HPDE6-E6E7 (cell line): Measurements from ENCODE around the gene AP1S1.
"Not testable (repeated sequence)": the region's sequence is repeated elsewhere in the genome, so short reads cannot be mapped to it uniquely, and the experiment has no call there.

ENCODE experiments used
- DNase-seq: peaks from one replicate; pipeline ENCODE4 v3.0.0; 2011; ENCODE audit warnings: missing footprints; ENCODE audit errors: extremely low spot score

Gene AP1S1

GRCh38 chr7:101171442-101171837 is 17.2 kb downstream of the AP1S1 start:
- no peak for DNase-seq

DNA sequence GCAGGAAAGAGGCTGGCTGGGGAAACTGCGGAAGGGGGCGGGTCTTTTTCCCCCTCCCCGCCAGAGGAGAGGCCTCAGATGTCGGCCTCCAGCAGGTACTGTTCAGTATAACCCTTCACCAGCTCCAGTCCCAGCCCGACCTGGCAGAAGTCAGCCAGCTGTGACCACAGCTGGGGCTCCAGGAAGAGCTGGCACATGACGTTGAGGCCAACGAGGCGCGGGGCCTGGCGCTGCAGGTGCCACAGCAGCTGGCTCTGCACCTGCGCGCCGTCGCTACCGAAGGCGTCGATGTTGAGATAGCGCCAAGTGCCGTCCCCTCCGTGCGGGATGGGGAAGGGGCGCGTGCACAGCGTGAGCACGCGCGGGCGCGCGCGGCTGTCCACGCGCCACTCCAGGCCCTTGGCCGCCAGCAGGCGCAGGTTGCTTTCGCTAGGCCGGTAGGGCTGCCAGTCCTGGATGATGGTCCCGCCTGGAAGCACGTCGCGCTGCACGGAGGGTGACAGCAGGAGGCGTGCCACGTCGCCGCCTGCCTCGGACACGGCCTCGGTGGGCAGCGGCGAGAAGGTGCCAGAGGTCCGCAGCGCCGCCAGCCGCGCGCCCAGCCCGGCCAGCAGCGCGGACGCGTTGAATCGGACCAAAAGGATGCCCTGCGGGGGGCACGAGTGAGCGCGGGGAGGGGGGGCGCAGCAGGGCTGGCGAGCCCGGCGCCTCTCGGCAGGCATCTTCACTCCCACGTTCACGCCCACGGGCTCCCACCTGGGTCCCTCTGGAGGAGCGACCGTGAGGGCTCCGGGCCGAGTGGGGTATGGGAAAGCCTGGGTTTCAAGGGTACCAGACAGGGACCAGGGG is 18.0 kb downstream of the AP1S1 start:
- no peak for DNase-seq

GRCh38 chr7:101172854-101173751 is 18.8 kb downstream of the AP1S1 start:
- no peak for DNase-seq

- no peak for DNase-seq
Measured at GRCh38 chr7:101173752-101174244, 19.5 kb downstream of the AP1S1 start.

DNA sequence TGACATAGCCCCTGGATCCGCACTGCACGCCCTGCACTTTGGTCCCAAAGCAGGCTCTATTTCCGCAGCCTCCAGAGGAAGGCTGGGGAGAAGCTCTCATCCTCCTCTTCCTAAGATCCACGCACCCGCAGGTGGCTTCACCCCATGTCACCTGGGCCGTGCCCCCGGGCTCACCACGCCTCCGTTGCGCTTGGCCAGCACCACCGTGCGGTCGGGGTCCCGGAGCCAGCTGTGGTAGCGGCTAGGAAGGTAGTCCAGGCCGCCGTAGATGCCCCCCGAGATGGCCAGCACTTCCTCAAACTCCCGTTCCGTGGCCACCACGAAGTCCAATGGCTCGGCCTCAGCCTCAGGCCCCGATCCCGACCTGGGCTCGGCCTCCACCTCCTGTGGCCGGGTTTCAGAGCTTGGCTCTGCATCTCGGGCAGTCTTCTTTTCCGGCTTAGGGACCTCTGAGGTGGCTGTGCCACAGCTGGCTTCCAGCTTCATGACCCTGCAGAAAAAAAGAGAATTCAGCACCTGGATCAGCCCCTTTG is 20.1 kb downstream of the AP1S1 start:
- DNase-seq: no peak

DNA sequence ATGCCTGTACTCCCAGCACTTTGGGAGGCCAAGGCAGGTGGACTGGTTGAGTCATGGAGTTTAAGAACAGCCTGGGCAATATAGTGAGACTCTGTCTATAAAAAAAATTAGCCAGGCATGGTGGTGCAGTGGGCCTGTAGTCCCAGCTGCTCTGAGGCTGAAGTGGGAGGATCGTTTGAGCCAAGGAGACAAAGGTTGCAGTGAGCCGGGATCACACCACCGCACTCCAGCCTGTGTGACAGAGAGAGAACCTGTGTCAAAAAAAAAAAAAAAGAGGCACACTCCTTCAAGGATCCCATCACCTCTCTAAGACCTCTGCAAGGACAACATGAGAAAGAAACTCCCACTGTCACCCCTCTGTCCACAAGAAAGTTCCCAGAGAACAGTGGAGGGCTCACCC is 21.4 kb downstream of the AP1S1 start:
- DNase-seq: no peak

DNA sequence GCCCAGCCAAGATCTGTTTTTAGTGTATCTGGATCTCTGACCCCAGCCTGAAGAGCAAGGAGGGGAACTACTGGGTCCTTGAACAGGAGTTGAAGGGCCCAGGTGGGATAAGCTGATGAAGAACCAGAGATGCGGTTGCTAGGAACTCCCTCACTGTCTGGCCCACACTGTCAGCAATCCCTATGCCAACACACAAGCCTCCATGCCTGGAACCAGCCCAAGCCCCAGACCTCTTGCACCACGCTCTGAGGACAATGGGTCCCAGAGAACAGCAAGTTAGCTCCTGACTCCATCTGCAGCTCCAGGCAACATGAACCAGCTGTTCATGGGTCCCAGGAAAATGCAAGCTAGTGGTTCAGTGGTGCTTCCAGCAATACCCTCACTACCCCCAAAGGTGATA is 23.4 kb downstream of the AP1S1 start:
- DNase-seq: no peak

- DNase-seq: no peak
Measured at GRCh38 chr7:101179117-101179516, 24.8 kb downstream of the AP1S1 start.

- no peak for DNase-seq
Measured at GRCh38 chr7:101179713-101180112, 25.4 kb downstream of the AP1S1 start.

DNA sequence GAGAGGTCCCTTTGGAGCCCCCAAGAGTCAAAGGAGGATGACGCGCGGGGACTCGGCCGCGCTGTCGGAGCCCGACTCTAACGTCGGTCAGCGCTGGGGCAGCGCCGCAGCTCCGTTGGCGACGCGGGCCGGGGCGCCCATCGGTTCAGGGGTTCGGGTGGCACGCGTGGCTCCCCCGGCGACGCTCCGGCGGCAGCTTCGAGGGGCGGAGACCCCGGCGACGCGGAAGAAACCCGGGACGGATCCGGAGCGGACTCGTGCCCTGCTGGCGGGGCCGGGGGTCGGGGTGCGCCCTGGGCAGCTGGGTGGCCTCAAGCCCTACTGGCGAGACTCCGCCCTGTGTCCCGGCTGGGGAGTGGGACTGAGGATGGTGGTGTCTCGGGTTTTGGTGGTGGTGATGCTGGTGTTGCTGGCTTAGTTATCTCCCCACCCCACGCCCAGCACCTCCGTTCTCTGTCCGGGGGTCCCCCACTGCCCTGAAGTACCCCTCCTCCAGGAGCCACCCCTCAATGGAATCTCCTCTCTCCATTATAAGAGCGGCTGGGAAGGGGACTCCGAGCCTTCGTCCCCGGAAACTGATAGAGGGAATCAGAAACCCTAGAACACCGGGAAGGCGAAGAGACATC is 26.0 kb downstream of the AP1S1 start, which contains the start of gene NAT16:
NAT16 (minus strand) TSS at position 164 of the 626 bp plus-strand sequence. CDS start 5,486 bp downstream, outside the sequence.
- no peak for DNase-seq

DNA sequence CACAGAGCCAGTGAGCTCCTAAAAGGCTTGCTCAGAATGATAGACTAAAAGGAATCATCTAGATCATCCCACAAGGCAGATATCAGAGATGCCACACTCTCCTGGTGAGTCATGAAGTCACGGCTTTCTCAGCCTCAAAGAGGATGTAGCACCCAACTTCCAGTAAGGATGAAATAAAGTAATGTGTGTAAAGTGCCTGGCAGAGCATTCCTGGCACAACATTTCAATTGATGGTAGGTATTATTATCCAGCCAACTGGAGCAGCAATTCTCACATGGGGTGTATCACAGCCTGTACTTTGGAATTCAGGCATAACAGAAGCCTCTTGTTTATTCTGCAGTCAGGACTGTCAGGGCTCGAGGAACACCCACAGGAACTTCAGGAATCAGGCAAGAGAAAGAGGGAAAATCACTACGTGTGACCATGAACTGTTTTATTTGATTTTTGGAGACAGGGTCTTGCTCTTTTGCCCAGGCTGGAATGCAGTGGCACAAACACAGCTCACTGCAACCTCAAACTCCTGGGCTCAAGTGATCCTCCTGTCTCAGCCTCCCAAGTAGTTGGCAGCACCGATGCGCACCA is 31.1 kb downstream of the AP1S1 start:
- no peak for DNase-seq

DNA sequence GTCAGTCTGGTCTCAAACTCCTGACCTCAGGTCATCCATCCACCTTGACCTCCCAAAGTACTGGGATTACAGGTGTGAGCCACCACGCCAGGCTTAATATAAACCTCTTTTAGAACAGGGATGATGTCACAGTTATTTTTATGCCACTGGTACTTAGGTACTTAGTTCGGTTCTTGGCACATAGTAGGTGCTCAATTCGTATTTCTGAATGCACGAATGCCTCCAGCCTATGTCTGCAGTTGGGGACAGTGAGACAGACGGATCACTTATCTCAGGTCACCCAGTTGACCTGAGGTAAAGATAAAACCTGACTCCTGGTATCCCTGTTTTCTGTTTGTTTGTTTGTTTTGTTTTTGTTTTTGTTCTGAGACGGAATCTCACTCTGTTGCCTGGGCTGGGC is 31.9 kb downstream of the AP1S1 start:
- no peak for DNase-seq

GRCh38 chr7:101186844-101187428 is 32.7 kb downstream of the AP1S1 start:
- no peak for DNase-seq

GRCh38 chr7:101189109-101189508 is 34.8 kb downstream of the AP1S1 start:
- DNase-seq: no peak

GRCh38 chr7:101195884-101196283 is 41.6 kb downstream of the AP1S1 start:
- DNase-seq: no peak

GRCh38 chr7:101197991-101198390 is 43.7 kb downstream of the AP1S1 start:
- DNase-seq: no peak

GRCh38 chr7:101198476-101198875 is 44.2 kb downstream of the AP1S1 start:
- no peak for DNase-seq

DNA sequence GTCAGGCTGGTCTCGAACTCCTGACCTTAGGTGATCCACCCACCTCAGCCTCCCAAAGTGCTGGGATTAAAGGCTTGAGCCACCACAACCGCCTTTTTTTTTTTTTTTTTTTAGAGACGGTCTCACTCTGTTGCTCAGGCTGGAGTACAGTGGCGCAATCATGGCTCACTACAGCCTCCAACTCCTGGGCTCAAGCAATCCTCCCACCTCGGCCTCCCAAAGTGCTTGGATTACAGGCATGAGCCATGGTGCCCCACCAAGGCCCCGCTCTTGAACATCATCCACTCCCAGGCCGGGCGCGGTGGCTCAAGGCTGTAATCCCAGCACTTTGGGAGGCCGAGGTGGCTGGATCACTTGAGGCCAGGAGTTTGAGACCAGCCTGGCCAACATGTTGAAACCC is 45.2 kb downstream of the AP1S1 start:
- not testable (repeated sequence) for DNase-seq

DNA sequence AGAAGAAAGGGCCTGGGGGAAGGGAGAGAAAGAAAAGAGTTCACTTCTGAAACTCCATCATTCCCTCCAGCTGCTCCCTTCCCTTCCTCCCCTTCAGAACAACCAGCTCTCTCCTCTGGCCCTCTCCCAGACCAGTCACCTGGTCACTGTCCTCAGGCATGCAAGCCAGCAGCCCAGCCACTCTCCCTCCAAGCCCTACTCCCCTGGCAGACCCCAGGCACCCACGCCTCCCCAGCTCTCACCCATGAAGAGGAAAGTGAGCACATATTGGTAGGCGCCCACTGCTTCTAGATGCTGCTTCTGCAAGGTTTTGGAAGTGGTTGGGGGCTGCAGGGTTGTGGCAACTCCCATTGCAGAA is 46.2 kb downstream of the AP1S1 start:
- DNase-seq: no peak

- DNase-seq: no peak
Measured at GRCh38 chr7:101200862-101201599, 46.8 kb downstream of the AP1S1 start, which contains the start of gene MOGAT3. TSS of gene MOGAT3 (minus strand) at chr7:101201036. CDS start at chr7:101200854, 182 bp downstream.
